Measurements from ENCODE around the gene RCAN1. TPM values are rescaled to one million over a fixed set of nuclear protein-coding genes. Genes with fewer than 3 reads are reported as not detected.
A peak's percentile ranks its signal among the peaks of the same experiment; 100 is the strongest.

Gene RCAN1
- total RNA-seq, 3 donors from 2014 or later = 13.2 to 17.3 (median 17.3) TPM

GRCh38 chr21:34636961-34637360 is 22.0 kb upstream of the RCAN1 start:
- ATAC-seq = no peak
- H3K36me3 Mint-ChIP-seq (ENCODE audit: insufficient read depth) = no peaks in the 10 kb centered on the region
- peaks cover 10% of the 10 kb centered on the region for H3K27me3 Mint-ChIP-seq (ENCODE audit: low read depth)
- H3K4me1 Mint-ChIP-seq (ENCODE audit: low read depth) = peaks cover 17% of the 10 kb centered on the region
- H3K4me3 Mint-ChIP-seq = no peak overlapping the region
- H3K9me3 Mint-ChIP-seq = no peaks in the 10 kb centered on the region
- DNase-seq = no peak

GRCh38 chr21:34635307-34635706 is 20.4 kb upstream of the RCAN1 start:
- Mint-ChIP-seq H3K4me1 (ENCODE audit: low read depth) (peaks cover 10% of the 10 kb centered on the region), H3K27me3 (ENCODE audit: low read depth) (peaks cover 10% of the 10 kb centered on the region), H3K9me3 (no peaks in the 10 kb centered on the region), H3K4me3 (no peak overlapping the region), H3K36me3 (ENCODE audit: insufficient read depth) (no peaks in the 10 kb centered on the region)
- DNase-seq (no peak), ATAC-seq (no peak)

GRCh38 chr21:34632498-34632897 is 17.6 kb upstream of the RCAN1 start:
- H3K27me3 Mint-ChIP-seq (ENCODE audit: low read depth) = peaks cover 10% of the 10 kb centered on the region
- H3K9me3 Mint-ChIP-seq = no peaks in the 10 kb centered on the region
- no peaks in the 10 kb centered on the region for H3K4me1 Mint-ChIP-seq (ENCODE audit: low read depth)
- ATAC-seq = no peak
- DNase-seq = no peak
- no peaks in the 10 kb centered on the region for H3K36me3 Mint-ChIP-seq (ENCODE audit: insufficient read depth)
- H3K4me3 Mint-ChIP-seq = no peak overlapping the region

- Mint-ChIP-seq H3K4me3 (no peak overlapping the region), H3K27me3 (ENCODE audit: low read depth) (peaks cover 15% of the 10 kb centered on the region), H3K36me3 (ENCODE audit: insufficient read depth) (no peaks in the 10 kb centered on the region), H3K4me1 (ENCODE audit: low read depth) (no peaks in the 10 kb centered on the region), H3K9me3 (no peaks in the 10 kb centered on the region)
- DNase-seq (no peak), ATAC-seq (peak; percentile 73 to 78)
Observed at GRCh38 chr21:34630536-34631143, 15.7 kb upstream of the RCAN1 start.

GRCh38 chr21:34626131-34626530 is 11.2 kb upstream of the RCAN1 start:
- H3K27me3 Mint-ChIP-seq (ENCODE audit: low read depth) = peaks cover 30% of the 10 kb centered on the region
- H3K36me3 Mint-ChIP-seq (ENCODE audit: insufficient read depth) = no peaks in the 10 kb centered on the region
- DNase-seq (no peak), ATAC-seq (no peak)
- no peaks in the 10 kb centered on the region for H3K4me1 Mint-ChIP-seq (ENCODE audit: low read depth)
- no peaks in the 10 kb centered on the region for H3K9me3 Mint-ChIP-seq
- H3K4me3 Mint-ChIP-seq = no peak overlapping the region

- no peaks in the 10 kb centered on the region for H3K4me1 Mint-ChIP-seq (ENCODE audit: low read depth)
- no peaks in the 10 kb centered on the region for H3K9me3 Mint-ChIP-seq
- no peak for ATAC-seq
- H3K4me3 Mint-ChIP-seq = no peak overlapping the region
- DNase-seq = no peak
- H3K36me3 Mint-ChIP-seq (ENCODE audit: insufficient read depth) = no peaks in the 10 kb centered on the region
- H3K27me3 Mint-ChIP-seq (ENCODE audit: low read depth) = peaks cover 37% of the 10 kb centered on the region
Observed at GRCh38 chr21:34625030-34625593, 10.2 kb upstream of the RCAN1 start.

- H3K36me3 Mint-ChIP-seq (ENCODE audit: insufficient read depth) = no peaks in the 10 kb centered on the region
- H3K27me3 Mint-ChIP-seq (ENCODE audit: low read depth) = peaks cover 37% of the 10 kb centered on the region
- no peaks in the 10 kb centered on the region for H3K9me3 Mint-ChIP-seq
- ATAC-seq (no peak), DNase-seq (no peak)
- no peak overlapping the region for H3K4me3 Mint-ChIP-seq
- no peaks in the 10 kb centered on the region for H3K4me1 Mint-ChIP-seq (ENCODE audit: low read depth)
Observed at GRCh38 chr21:34623516-34623915, 8.6 kb upstream of the RCAN1 start.

GRCh38 chr21:34621434-34622350 is 6.8 kb upstream of the RCAN1 start:
- no peaks in the 10 kb centered on the region for H3K36me3 Mint-ChIP-seq (ENCODE audit: insufficient read depth)
- H3K4me1 Mint-ChIP-seq (ENCODE audit: low read depth) = no peaks in the 10 kb centered on the region
- H3K4me3 Mint-ChIP-seq = no peak overlapping the region
- ATAC-seq (no peak), DNase-seq (no peak)
- H3K9me3 Mint-ChIP-seq = no peaks in the 10 kb centered on the region
- peaks cover 37% of the 10 kb centered on the region for H3K27me3 Mint-ChIP-seq (ENCODE audit: low read depth)

GRCh38 chr21:34619841-34620665 is 5.1 kb upstream of the RCAN1 start:
- peaks cover 4% of the 10 kb centered on the region for H3K4me1 Mint-ChIP-seq (ENCODE audit: low read depth)
- H3K9me3 Mint-ChIP-seq = no peaks in the 10 kb centered on the region
- DNase-seq (no peak), ATAC-seq (no peak)
- peaks cover 33% of the 10 kb centered on the region for H3K27me3 Mint-ChIP-seq (ENCODE audit: low read depth)
- H3K36me3 Mint-ChIP-seq (ENCODE audit: insufficient read depth) = no peaks in the 10 kb centered on the region
- H3K4me3 Mint-ChIP-seq = no peak overlapping the region

- DNase-seq (no peak), ATAC-seq (no peak)
- Mint-ChIP-seq H3K36me3 (ENCODE audit: insufficient read depth) (no peaks in the 10 kb centered on the region), H3K27me3 (ENCODE audit: low read depth) (peaks cover 33% of the 10 kb centered on the region), H3K9me3 (no peaks in the 10 kb centered on the region), H3K4me1 (ENCODE audit: low read depth) (peaks cover 8% of the 10 kb centered on the region), H3K4me3 (no peak overlapping the region)
Observed at GRCh38 chr21:34618941-34619340, 4.0 kb upstream of the RCAN1 start.

GRCh38 chr21:34617753-34618339 is 2.9 kb upstream of the RCAN1 start:
- ATAC-seq = no peak
- DNase-seq = no peak
- Mint-ChIP-seq H3K27me3 (ENCODE audit: low read depth) (peaks cover 22% of the 10 kb centered on the region), H3K4me3 (no peak overlapping the region), H3K9me3 (no peaks in the 10 kb centered on the region), H3K36me3 (ENCODE audit: insufficient read depth) (no peaks in the 10 kb centered on the region), H3K4me1 (ENCODE audit: low read depth) (peaks cover 15% of the 10 kb centered on the region)

- peak in 1 of 2 donors; percentile 6 for ATAC-seq
- DNase-seq = no peak
- no peaks in the 10 kb centered on the region for H3K9me3 Mint-ChIP-seq
- peak overlapping the region; percentile 85 for H3K4me3 Mint-ChIP-seq
- no peaks in the 10 kb centered on the region for H3K36me3 Mint-ChIP-seq (ENCODE audit: insufficient read depth)
- H3K27me3 Mint-ChIP-seq (ENCODE audit: low read depth) = no peaks in the 10 kb centered on the region
- peaks cover 16% of the 10 kb centered on the region for H3K4me1 Mint-ChIP-seq (ENCODE audit: low read depth)
Observed at GRCh38 chr21:34615487-34615814, 538 bp upstream of the RCAN1 start.

- Mint-ChIP-seq H3K9me3 (no peaks in the 10 kb centered on the region), H3K4me3 (peak overlapping the region; percentile 86), H3K27me3 (ENCODE audit: low read depth) (no peaks in the 10 kb centered on the region), H3K36me3 (ENCODE audit: insufficient read depth) (no peaks in the 10 kb centered on the region), H3K4me1 (ENCODE audit: low read depth) (peaks cover 17% of the 10 kb centered on the region)
- no peak for DNase-seq
- no peak for ATAC-seq
Observed at GRCh38 chr21:34613679-34614627, 960 bp downstream of the RCAN1 start.
